Measurements from ENCODE around the gene GPR152.
"Not testable (repeated sequence)": the region's sequence is repeated elsewhere in the genome, so short reads cannot be mapped to it uniquely, and the experiment has no call there.

The GPR152 gene

DNA sequence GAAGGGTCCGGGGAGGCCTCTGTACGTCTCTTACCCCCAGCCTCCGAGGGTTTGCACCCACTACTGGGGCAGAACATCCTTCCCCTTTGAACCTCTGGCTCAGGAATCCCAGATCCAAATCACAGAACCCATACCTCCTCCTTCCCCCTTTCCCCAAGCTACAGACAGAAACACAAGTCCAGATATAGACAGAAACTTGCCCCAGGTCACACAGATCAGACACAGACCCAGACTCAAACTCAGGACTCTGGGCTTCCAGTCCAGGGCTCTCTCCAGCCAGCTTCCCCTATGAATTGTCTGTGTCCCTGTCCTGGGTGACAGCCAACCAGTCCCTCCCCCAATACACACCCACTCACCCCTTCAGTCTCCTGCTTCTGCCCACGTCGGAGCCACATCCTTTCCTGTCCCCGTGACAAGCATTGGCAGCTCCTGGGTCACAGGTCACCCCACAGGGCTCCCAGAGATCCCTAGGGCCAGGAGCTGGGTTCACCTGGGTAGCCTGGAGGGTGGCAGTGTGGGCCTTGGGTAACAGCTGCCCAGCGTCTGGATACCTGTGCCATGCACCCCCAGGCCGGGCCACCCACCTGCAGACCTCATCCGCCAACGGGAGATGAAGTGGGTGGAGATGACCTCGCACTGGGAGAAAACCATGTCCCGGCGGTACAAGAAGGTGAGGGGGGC is 47.9 kb downstream of the GPR152 start:
- no peak overlapping the region for H3K4me3 ChIP-seq (replicated peaks; ENCODE audit: low read depth, low read length)
- TF ChIP-seq, protein P1, sequence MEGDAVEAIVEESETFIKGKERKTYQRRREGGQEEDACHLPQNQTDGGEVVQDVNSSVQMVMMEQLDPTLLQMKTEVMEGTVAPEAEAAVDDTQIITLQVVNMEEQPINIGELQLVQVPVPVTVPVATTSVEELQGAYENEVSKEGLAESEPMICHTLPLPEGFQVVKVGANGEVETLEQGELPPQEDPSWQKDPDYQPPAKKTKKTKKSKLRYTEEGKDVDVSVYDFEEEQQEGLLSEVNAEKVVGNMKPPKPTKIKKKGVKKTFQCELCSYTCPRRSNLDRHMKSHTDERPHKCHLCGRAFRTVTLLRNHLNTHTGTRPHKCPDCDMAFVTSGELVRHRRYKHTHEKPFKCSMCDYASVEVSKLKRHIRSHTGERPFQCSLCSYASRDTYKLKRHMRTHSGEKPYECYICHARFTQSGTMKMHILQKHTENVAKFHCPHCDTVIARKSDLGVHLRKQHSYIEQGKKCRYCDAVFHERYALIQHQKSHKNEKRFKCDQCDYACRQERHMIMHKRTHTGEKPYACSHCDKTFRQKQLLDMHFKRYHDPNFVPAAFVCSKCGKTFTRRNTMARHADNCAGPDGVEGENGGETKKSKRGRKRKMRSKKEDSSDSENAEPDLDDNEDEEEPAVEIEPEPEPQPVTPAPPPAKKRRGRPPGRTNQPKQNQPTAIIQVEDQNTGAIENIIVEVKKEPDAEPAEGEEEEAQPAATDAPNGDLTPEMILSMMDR (IDR thresholded peaks at IDR 0.05; ENCODE audit: low read length, missing control alignments), result no peak
- no peak for DNase-seq (ENCODE audit: low read depth)

DNA sequence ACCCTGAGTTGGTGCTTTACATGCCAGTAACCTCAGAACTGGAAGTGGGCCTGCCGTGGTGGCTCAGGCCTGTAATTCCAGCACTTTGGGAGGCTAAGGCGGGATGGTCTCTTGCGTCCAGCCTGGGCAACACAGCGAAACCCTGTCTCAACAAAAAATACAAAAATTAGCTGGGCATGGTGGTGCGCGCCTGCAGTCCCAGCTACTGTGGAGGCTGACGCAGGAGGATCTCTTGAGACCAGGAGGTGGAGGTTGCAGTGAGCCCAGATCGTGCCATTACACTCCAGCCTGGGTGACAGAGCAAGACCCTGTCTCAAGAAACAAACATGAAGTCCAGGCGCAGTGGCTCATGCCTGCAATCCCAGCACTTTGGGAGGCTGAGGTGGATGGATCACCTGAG is 49.4 kb downstream of the GPR152 start:
- DNase-seq (ENCODE audit: low read depth); H3K4me3 ChIP-seq (replicated peaks; ENCODE audit: low read depth, low read length): not testable (repeated sequence)

DNA sequence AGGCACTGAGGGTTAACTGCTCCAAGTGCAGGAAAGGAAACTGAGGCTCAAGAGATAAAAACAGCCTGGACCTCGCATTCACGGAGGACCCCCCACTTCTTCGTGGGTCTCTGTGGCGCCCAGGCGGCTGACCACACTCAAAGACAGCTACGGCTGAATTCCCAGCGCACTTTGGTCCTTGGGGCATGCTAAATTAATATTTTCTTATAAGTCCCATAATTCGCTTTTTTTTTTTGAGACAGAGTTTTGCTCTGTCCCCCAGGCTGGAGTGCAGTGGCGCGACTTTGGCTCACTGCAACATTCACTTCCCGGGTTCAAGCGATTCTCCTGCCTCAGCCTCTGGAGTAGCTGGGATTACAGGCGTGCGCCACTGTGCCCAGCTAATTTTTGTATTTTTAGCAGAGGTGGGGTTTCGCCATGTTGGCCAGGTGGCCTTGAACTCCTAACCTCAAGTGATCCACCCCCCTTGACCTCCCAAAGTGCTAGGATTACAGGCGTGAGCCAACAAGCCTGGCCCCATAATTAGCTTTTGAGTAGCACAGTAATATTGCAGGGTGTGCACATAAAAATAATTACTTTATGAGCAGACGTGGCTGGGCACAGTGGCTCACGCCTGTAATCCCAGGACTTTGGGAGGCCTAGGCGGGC is 50.2 kb downstream of the GPR152 start:
- H3K4me3 ChIP-seq (replicated peaks; ENCODE audit: low read depth, low read length), result peak overlapping the region; percentile 44
- DNase-seq (ENCODE audit: low read depth), result not testable (repeated sequence)

DNA sequence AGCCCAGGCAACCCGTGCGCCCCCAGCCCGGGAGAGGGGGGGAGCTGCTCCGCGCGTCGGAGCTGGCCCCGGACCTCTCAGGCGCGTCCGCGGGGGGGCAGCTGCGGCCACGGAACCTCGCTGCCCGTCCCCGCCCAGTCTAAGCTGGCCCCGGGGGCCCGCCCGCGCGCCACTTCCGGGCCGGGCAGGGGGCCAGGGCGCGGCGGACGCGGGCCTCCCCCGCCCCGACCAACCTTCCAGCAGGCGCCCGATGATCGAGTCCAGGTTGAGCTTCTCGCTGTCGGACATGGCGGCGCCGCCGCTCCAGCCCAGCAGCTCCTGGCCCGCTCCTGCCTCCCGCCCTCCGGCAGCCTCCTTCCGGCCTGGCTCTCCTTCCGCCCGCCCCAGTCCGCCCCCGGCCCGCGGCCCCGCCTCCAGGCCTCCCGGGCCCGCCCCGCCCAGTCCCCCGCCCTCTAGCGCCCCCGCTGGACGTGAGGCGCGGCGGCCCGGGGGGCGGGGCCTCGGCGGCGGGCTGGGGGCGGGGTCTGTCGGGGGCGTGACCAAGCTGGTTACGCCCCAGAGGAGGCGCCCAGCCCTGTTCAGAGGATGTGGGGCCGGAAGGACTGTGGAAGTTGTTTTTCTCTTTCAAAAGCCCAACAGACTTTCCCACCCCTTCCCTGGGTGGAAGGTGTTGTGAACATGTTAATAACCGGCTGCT is 50.9 kb downstream of the GPR152 start, which contains the start of gene PPP1CA:
Gene PPP1CA (minus strand): TSS at position 364 of the 697 bp plus-strand sequence. CDS start 76 bp downstream, at position 288.
- TF ChIP-seq, protein P1 (IDR thresholded peaks at IDR 0.05; ENCODE audit: low read length, missing control alignments), result no peak
- peak within 1 kb of the TSS; percentile 91 for H3K4me3 ChIP-seq (replicated peaks; ENCODE audit: low read depth, low read length)
- peak; percentile 89 for DNase-seq (ENCODE audit: low read depth)

Measured in fibroblast of pulmonary artery (primary cell).